H9 (cell line): ENCODE data around the gene HEMGN. TPM values are rescaled to one million over a fixed set of nuclear protein-coding genes. Genes with fewer than 3 reads are reported as not detected.

Experiments
- DNase-seq: peaks from one replicate; pipeline ENCODE4 v3.0.0-alpha.2; 2017
- H2AFZ ChIP-seq: one replicate; pipeline ENCODE4 v1.6.1; 2013; ENCODE audit warnings: mild to moderate bottlenecking, low read length, control low read depth, moderate library complexity
- H2AK5ac ChIP-seq: 2 replicates; pipeline ENCODE4 v1.6.1; 2013; ENCODE audit warnings: low read length, control low read depth, mixed read lengths; ENCODE audit not compliant: insufficient read length
- H2BK120ac ChIP-seq: one replicate; pipeline ENCODE4 v1.6.1; 2013; ENCODE audit warnings: low read depth, mild to moderate bottlenecking, low read length, control low read depth, inconsistent platforms; ENCODE audit not compliant: poor library complexity, severe bottlenecking
- H2BK12ac ChIP-seq: 2 replicates; pipeline ENCODE4 v1.6.1; 2013; ENCODE audit warnings: low read length, control low read depth, mixed read lengths, low read depth; ENCODE audit not compliant: insufficient read length
- H2BK15ac ChIP-seq: 2 replicates; pipeline ENCODE4 v1.6.1; 2013; ENCODE audit warnings: low read depth, low read length, control low read depth
- H2BK20ac ChIP-seq: one replicate; pipeline ENCODE4 v1.6.1; 2013; ENCODE audit warnings: low read depth, mild to moderate bottlenecking, low read length, control low read depth, inconsistent platforms; ENCODE audit not compliant: poor library complexity, severe bottlenecking
- H2BK5ac ChIP-seq: 2 replicates; pipeline ENCODE4 v1.6.1; 2013; ENCODE audit warnings: low read length, control low read depth, mixed read lengths; ENCODE audit not compliant: insufficient read length
- H3K14ac ChIP-seq: 2 replicates; pipeline ENCODE4 v1.6.1; 2013; ENCODE audit warnings: low read length, control low read depth; ENCODE audit not compliant: insufficient read depth
- H3K18ac ChIP-seq: 2 replicates; pipeline ENCODE4 v1.6.1; 2013; ENCODE audit warnings: low read depth, mild to moderate bottlenecking, mixed read lengths, low read length, control low read depth; ENCODE audit not compliant: insufficient read length
- H3K23ac ChIP-seq: 2 replicates; pipeline ENCODE4 v1.6.1; 2013; ENCODE audit warnings: low read length, control low read depth, mixed read lengths, low read depth; ENCODE audit not compliant: insufficient read length
- H3K23me2 ChIP-seq: 2 replicates; pipeline ENCODE4 v1.6.1; 2013; ENCODE audit warnings: low read depth, mild to moderate bottlenecking, mixed read lengths, low read length, control low read depth; ENCODE audit not compliant: insufficient read length, poor library complexity, severe bottlenecking
- H3K27ac ChIP-seq: 2 replicates; pipeline ENCODE4 v1.5.1; 2013; ENCODE audit warnings: low read length, control low read depth, mixed read lengths, low read depth; ENCODE audit not compliant: insufficient read length
- H3K27me3 ChIP-seq: 2 replicates; pipeline ENCODE4 v1.6.1; 2013; ENCODE audit warnings: low read length, control low read depth, inconsistent platforms; ENCODE audit not compliant: insufficient read depth
- H3K4ac ChIP-seq: 2 replicates; pipeline ENCODE4 v1.6.1; 2013; ENCODE audit warnings: low read depth, mild to moderate bottlenecking, control low read depth, inconsistent platforms, low read length, moderate library complexity
- H3K4me1 ChIP-seq: 2 replicates; pipeline ENCODE4 v1.6.1; 2013; ENCODE audit warnings: low read length, control low read depth, inconsistent platforms; ENCODE audit not compliant: insufficient read depth
- H3K4me2 ChIP-seq: 2 replicates; pipeline ENCODE4 v1.6.1; 2013; ENCODE audit warnings: low read length, control low read depth, mixed read lengths; ENCODE audit not compliant: insufficient read length, insufficient read depth
- H3K56ac ChIP-seq: 2 replicates; pipeline ENCODE4 v1.6.1; 2013; ENCODE audit warnings: low read depth, mild to moderate bottlenecking, mixed read lengths, low read length, control low read depth; ENCODE audit not compliant: insufficient read length
- H3K79me1 ChIP-seq: 2 replicates; pipeline ENCODE4 v1.6.1; 2013; ENCODE audit warnings: low read depth, mild to moderate bottlenecking, moderate library complexity, low read length, control low read depth, inconsistent platforms; ENCODE audit not compliant: insufficient read depth, poor library complexity, severe bottlenecking
- H3K79me2 ChIP-seq: 2 replicates; pipeline ENCODE4 v1.6.1; 2013; ENCODE audit warnings: low read length, control low read depth, inconsistent platforms; ENCODE audit not compliant: insufficient read depth
- H3K9ac ChIP-seq: 2 replicates; pipeline ENCODE4 v1.6.1; 2013; ENCODE audit warnings: low read length, control low read depth, mixed read lengths; ENCODE audit not compliant: insufficient read length; ENCODE audit errors: extremely low read depth
- H3K9me3 ChIP-seq: one replicate; pipeline ENCODE4 v1.6.1; 2013; ENCODE audit warnings: low read depth, low read length, inconsistent platforms; ENCODE audit not compliant: control insufficient read depth
- H3T11ph ChIP-seq: one replicate; pipeline ENCODE4 v1.6.1; 2013; ENCODE audit warnings: mild to moderate bottlenecking, low read length, control low read depth, inconsistent platforms
- H4K20me1 ChIP-seq: one replicate; pipeline ENCODE4 v1.6.1; 2013; ENCODE audit not compliant: control insufficient read depth, insufficient read length, insufficient read depth
- H4K5ac ChIP-seq: 2 replicates; pipeline ENCODE4 v1.6.1; 2013; ENCODE audit warnings: low read depth, mild to moderate bottlenecking, mixed read lengths, low read length, control low read depth; ENCODE audit not compliant: insufficient read length
- H4K8ac ChIP-seq: replicated peaks from 2 replicates; pipeline ENCODE4 v1.6.1; 2013; ENCODE audit warnings: low read length, control low read depth, mixed read lengths, low read depth; ENCODE audit not compliant: insufficient read length
- H4K91ac ChIP-seq: 2 replicates; pipeline ENCODE4 v1.6.1; 2013; ENCODE audit warnings: low read depth, mild to moderate bottlenecking, moderate library complexity, mixed read lengths, low read length, control low read depth; ENCODE audit not compliant: insufficient read length
- H3K27ac Mint-ChIP-seq, 3 experiments: 2 replicates in 2 of 3; 3 replicates in 1 of 3; pipeline ENCODE4 v1.8.0; 2020 to 2021; ENCODE audit warnings: mixed read lengths in 3 of 3, mild to moderate bottlenecking in 1 of 3, moderate library complexity in 1 of 3
- H3K27me3 Mint-ChIP-seq: 2 replicates; pipeline ENCODE4 v1.8.0; 2021; ENCODE audit warnings: low read depth, mild to moderate bottlenecking, moderate library complexity, mixed read lengths
- H3K36me3 Mint-ChIP-seq, 3 experiments: 2 replicates in 2 of 3; 3 replicates in 1 of 3; pipeline ENCODE4 v1.8.0; 2020 to 2021; ENCODE audit warnings: low read depth in 3 of 3, mixed read lengths in 3 of 3; ENCODE audit not compliant: insufficient read depth in 1 of 3
- H3K4me1 Mint-ChIP-seq, 2 experiments: 2 replicates each; pipeline ENCODE4 v1.8.0; 2020; ENCODE audit warnings: mixed read lengths in 2 of 2
- H3K4me3 Mint-ChIP-seq, 2 experiments: 2 replicates in 1 of 2; 3 replicates in 1 of 2; pipeline ENCODE4 v1.8.0; 2020 to 2021; ENCODE audit warnings: mild to moderate bottlenecking in 2 of 2, mixed read lengths in 2 of 2, moderate library complexity in 1 of 2
- H3K9me3 Mint-ChIP-seq, 2 experiments: 2 replicates in 1 of 2; 3 replicates in 1 of 2; pipeline ENCODE4 v1.8.0; 2020; ENCODE audit warnings: mild to moderate bottlenecking in 2 of 2, mixed read lengths in 2 of 2, moderate library complexity in 1 of 2
- CTCF ChIP-seq: fragments of 200-600 bp; sonication (generic); conservative IDR thresholded peaks from 3 replicates; pipeline ENCODE4 v1.8.0; 2021; ENCODE audit warnings: antibody characterized with exemption, mild to moderate bottlenecking
- WGBS: extraction: QIAGEN DNeasy Blood & Tissue Kit; methylation state at CpG from one replicate; pipeline ENCODE4 v1.1.7; 2013; ENCODE audit warnings: missing lambda C conversion rate, low lambda C conversion rate, mixed read lengths; ENCODE audit not compliant: insufficient read length; ENCODE audit errors: extremely low coverage; 5-methylcytosine and 5-hydroxymethylcytosine counted together
- total RNA-seq: library from RNA; stranded (reverse); gene quantifications from 2 replicates; pipeline ENCODE4 v1.2.1, GENCODE V29; 2021

The HEMGN gene
- total RNA-seq, 1 experiment from 2014 or later = not detected

GRCh38 chr9:97924386-97924785, 13.6 kb downstream of the HEMGN start:
- H3K27me3 Mint-ChIP-seq = peaks cover 49% of the 10 kb centered on the region
- DNase-seq = no peak
- Histone ChIP-seq H3K4me1 (no peaks in the 10 kb centered on the region), H2BK12ac (no peak overlapping the region), H3K9me3 (no peaks in the 10 kb centered on the region), H2BK20ac (no peak overlapping the region), H3K56ac (no peak overlapping the region), H3K79me2 (no peaks in the 10 kb centered on the region), H3K4ac (no peak overlapping the region), H3K27me3 (no peaks in the 10 kb centered on the region; the same call in 1 of the 2 replicates), H3K79me1 (no peaks in the 10 kb centered on the region), H3K4me2 (no peak overlapping the region), H3T11ph (no peak overlapping the region), H3K23me2 (no peaks in the 10 kb centered on the region), H4K91ac (no peak overlapping the region), H2BK15ac (no peak overlapping the region), H4K20me1 (no peaks in the 10 kb centered on the region), H3K9ac (no peak overlapping the region), H2BK120ac (no peak overlapping the region), H4K8ac (no peak overlapping the region), H2AFZ (no peak overlapping the region), H2AK5ac (no peak overlapping the region), H3K23ac (no peak overlapping the region), H2BK5ac (no peak overlapping the region), H4K5ac (no peak overlapping the region), H3K14ac (no peak overlapping the region), H3K18ac (no peak overlapping the region), H3K27ac (no peak overlapping the region)
- peaks cover 4 to 5% of the 10 kb centered on the region in 2 experiments for H3K4me1 Mint-ChIP-seq
- no CpG with 5 or more reads among the region's 4 CpGs for WGBS
- H3K27ac Mint-ChIP-seq = no peak overlapping the region
- TF ChIP-seq CTCF = no peak
- no peak overlapping the region for H3K4me3 Mint-ChIP-seq
- no peaks in the 10 kb centered on the region for H3K36me3 Mint-ChIP-seq
- H3K9me3 Mint-ChIP-seq = peaks cover 0 to 3% of the 10 kb centered on the region in 2 experiments; a peak in 2 of 5 replicates
